Left hindlimb (tissue), 1 donor: ENCODE measurements around the gene VPS35L.

ENCODE experiments used
- DNase-seq: peaks from one replicate; pipeline ENCODE4 v3.0.0-alpha.2; 2018

Gene VPS35L

DNA sequence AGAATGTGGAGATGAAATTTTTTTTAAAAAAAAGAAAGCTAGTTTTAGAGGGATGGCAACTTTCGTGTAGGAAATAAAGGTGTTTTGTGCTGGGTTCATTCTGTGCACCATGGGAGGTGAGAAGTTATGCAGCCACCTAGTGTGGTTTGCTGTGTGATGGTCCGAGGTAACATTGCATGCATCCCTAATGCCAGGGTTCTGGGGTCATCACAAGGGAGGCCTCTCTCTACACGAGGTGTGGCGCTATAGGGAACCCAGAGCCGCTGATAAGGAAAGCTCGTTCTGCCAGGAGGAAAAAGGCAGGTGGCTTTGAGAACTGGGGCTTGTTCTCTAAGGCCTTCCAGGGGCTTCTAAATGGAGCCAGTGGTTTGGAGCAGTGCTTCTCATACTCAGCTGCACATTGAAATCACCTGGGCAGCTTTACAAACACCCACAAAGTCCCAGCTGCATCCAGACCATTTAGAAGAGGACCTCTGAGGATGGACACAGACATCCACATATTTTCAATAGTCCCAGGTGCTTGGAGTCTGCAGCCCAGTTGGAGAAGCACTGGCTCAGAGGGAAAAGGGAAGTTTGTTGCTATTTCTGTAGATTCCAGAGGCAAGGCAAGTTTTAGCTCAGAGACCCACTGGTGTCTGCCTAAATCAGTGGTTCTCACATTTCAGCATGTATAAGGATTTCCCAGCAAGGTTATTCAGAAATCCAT, 43.5 kb downstream of the VPS35L start:
- DNase-seq = no peak

DNA sequence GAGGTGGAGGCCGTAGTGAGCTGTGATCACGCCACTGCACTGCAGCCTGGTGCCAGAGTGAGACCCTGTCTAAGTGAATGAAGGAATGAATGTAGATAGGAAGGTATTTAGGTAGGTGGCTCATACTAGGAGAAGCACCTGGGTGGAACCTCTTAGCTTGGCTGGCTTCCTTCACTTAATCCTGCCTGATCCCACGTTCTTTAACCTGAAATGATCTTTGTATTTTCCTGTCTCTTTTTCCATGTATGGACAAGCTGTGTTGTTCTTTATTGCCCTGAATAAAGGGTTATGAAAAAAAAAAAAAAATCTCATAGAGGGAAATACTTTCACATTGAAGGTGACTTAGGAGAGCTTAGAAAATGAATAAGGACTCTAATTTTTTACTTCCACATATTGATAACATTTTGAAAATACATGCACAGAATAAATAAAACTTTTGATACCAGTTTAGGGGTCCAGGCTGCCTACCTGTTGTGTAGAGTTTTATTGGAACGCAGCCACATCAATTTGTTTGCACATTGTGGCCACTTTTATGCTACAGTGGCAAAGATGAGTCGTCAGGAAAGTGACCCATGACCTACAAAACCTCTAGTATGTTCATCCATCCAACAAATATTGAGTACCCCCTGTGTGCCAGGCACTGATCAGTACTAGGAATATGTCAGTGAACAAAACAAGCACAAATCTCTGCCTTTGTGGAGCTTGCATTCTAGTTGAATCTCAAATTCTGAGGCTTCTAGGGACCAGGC, 44.6 kb downstream of the VPS35L start:
- DNase-seq = no peak

DNA sequence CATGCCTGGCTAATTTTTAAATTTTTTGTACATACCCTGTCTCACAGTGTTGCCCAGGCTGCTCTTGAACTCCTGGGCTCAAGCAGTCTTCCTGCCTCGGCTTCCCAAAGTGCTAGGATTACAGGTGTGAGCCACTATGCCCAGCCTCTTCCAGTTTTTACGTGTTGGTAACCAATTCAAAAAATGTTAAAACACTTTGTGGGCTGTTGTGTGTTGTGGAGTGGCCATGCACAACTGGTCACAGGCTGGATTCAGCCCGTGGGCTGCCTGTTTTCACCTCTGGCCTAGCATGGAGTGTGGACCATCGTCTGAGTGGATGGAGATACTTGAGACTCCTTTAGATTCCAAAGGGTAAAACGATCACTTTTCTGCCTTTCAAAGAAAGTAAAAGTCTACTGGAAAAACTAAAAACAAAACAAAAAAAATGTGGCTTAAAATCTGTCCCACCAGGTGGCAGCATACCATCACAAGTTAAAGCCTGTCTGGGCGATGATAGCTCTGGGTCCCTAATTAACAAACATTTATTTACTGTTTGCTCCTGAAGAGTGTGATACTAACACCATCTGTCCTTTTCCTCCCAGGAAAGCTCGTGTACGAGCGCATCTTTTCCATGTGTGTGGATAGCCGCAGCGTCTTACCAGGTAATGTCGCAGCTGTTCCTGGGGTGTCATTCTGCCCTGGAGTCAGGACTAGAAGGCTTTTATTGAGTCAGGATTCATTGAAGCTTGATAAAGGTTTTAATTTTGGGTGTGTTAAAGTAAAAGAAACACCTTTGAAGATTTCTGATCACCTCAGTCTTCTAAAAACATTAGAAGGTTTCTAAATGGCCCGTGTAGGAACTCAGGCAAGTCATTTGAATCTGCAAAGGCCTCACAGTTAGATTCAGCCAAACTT, 45.8 kb downstream of the VPS35L start:
- no peak for DNase-seq

DNA sequence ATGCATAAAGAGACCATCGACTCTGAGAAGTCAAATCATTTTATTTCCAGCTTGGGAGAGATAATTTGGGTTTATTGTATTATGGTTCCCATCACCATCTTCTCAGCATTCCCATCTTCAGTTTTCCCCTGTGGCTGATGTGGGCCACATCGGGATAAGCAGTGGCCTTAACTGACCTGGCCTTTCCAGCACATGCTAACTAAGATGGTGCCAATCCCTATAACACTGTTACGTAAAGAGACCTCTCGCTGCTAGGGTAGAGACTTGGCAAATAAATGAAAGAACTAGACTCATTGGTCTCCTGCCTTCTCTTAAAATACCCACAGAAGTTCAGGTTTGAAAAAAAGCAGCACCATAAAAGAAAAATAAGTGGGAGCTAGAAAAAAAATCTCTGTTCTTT, 49.4 kb downstream of the VPS35L start:
- no peak for DNase-seq

DNA sequence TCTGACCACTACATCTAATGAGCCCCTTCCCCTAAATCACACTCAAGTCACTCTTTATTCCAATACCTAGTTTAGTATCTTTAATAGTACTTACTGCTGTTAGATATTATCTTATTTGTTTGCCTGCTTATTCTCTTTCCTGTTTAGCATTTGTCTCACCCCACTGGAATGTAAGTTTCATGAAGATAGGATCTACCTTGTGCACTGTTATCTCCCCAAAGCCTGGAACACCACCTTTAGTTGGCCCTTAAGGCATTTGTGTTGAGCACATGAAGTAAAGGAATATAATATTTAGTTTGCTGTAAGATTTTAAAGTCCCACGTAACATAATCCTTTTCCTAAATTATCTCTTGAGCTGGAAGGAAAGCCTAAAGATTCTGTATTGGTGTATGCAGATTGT, 50.2 kb downstream of the VPS35L start:
- no peak for DNase-seq

DNA sequence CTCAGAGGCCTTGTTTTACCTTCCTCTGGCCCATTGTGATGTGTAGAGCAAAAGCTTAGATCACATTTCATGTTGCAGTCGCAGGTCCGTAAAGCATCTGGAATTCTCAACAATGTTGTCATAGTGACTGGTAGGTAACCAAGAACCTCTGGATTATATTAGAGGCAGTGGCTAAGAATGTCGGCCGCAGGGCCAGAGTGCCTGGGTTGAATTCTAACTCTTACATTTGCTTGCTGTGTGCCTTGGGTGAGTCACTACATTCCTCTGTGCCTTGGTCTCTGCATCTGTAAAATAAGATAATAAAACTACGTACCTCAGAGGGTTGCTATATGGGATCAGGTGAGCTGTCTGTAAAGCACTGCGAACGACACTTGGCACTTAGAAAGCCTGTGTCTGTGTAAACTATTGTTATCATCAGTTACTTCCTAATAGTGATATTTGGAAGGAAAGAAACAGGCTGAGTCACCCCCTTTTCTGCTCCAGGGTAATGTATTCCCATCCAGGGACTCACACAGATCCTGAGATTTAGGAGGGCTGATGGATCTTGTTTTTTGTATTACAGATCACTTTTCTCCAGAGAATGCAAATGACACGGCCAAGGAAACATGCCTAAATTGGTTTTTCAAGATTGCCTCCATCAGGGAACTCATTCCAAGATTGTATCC, 52.2 kb downstream of the VPS35L start:
- no peak for DNase-seq

DNA sequence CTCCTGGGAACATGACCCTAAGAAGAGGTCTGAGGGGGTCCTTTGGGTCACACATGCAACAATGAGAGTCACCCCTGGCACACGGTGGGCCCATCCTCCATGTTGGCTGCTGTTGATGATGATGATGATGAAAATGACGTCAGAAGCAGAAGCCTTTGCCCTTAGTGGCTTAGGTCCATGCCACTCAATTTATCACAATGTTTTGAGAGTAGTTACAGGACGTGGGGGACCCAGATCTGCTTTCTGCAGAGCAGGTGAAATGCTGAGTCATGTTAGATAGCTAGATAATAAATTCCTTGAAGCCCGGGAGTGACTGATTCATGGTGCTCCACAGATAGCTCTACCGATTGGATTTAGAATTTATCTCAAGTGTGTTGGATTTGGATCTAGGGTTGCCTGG, 53.9 kb downstream of the VPS35L start:
- no peak for DNase-seq

DNA sequence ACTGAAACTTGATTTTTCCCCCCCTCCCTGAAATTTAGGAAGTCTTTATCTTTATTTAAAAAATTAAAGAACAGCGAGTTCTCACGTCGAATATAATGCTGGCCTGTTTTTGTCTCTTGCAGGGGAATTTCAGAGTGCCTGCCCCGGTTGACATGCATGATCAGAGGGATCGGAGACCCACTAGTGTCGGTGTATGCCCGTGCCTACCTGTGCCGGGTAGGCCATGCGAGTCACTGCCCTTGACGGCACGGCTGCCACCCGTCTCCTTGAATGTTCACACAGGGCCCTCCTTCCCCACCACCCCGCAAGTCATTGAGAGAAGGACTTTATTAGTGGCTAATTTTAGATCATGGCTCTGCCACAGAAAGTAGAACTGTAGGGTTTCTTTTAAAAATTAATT, 54.7 kb downstream of the VPS35L start:
- DNase-seq = no peak

DNA sequence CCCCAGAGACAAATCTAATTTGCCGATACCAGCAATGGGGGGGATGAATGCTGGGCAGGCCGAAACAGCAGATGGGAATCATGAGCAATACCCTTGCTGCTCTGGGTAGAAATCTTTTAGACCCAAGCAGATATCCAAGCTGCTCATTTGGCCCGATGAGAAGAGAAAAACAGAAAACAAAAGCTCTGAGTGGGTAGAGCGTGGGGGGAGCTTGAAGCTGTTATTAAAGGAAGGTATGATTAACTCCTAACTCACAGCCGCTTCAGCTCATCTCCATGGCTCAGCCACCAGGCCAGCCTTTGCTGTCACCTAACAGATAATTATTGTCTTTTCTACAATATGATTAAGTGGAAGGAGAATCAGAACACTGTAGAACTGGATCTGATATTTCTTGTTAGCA, 58.3 kb downstream of the VPS35L start:
- DNase-seq = no peak

DNA sequence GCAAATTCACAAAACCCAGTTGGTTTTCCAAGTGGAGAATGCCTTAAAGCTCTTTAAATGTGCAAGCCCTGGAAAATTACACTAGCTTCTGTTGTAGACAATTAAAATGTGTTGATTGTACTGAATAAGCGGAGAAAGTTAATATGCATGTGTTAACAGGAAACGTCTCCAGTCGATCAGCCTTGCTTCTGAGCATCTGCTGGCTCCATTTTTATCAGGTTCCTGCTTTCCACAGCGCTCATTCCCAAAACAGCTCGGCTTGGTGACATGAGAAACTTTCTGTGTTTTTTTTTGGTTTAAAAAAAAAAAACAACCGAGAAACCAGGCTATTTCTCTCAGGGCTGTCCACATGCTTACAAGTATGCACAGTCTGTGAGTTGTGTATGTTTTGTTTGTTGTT, 60.7 kb downstream of the VPS35L start:
- DNase-seq = no peak

- no peak for DNase-seq
Observed at GRCh38 chr16:19618876-19619275, 63.4 kb downstream of the VPS35L start.

GRCh38 chr16:19621445-19621844, 65.9 kb downstream of the VPS35L start:
- DNase-seq = no peak

DNA sequence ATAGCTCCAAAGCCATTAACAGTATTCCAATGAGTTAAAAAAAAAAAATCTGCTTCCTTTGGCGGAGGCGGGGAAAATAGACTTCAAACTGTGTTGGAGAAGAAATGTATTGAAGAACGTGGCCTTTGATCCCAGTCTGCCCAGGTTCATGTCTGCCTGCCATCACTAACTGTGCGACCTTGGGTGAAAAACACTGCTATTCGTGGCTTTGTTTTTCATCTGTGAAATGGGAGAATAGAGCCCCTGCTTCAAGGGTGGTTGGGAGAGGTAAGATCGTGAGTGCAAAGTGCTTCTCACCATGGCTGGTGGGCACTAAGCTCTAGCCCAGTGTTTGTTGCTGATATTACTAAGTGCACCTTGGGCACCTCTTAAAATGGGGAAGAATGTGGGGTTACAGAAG, 69.5 kb downstream of the VPS35L start:
- no peak for DNase-seq

- no peak for DNase-seq
Observed at GRCh38 chr16:19636436-19637267, 81.1 kb downstream of the VPS35L start.

- no peak for DNase-seq
Observed at GRCh38 chr16:19639986-19640421, 84.5 kb downstream of the VPS35L start.

DNA sequence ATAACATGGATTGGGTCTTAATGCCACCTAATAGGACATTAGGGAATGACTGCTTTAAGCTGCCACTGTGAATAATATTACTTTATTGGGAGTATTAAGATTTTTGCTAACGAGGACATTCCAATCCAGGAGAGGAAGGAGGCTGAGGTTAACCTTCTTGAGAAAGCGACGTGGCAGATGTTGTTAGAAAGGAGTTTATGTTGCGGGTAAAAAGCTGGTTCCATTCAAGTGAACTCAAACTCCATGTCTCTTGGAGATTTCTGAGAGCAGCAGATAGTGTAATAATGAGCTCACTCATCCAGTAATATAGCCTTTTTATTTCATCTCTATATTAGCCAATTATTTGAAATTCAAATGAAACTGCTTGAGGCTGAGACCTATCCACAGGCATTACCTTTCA, 87.0 kb downstream of the VPS35L start:
- DNase-seq = no peak

DNA sequence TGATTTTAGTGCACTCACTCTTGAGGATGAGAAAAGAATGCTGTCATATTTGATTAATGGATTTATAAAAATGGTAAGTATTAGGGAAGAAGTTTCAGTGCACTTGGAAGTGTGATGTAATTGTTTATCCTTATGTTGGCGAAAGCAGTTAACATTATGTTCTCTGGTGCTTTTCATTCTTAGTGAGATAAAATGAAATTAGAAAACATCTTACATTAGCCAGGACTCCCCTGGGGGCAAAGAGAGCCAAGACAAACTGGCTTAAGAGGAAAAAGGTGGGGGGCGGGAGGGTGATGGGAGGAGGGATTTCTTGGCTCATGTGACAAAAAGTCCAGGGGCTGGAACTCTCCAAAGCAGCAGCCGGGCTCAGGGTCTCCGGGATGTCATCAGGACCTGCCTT, 89.4 kb downstream of the VPS35L start:
- DNase-seq = peak; percentile 58

- no peak for DNase-seq
Observed at GRCh38 chr16:19645557-19645981, 90.1 kb downstream of the VPS35L start.

GRCh38 chr16:19649980-19650379, 94.5 kb downstream of the VPS35L start:
- no peak for DNase-seq

DNA sequence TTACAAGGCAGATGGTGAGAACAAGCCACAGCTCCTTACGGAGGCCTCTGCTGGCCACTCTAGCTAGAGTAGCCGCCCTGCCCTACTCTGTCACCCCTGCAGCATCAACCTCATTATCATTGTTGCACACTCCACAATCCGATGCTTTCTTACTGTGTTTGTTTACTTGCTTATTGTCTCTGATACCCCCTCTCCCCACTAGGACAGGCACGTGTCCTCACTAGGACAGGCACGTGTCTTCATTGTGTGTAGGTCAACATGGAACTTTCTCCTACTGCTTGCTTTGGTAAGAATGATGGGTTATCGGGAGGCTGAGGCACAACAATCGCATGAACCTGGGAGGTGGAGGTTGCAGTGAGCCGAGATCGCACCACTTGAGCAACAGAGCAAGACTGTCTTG, 98.6 kb downstream of the VPS35L start:
- DNase-seq = no peak

- DNase-seq = no peak
Observed at GRCh38 chr16:19655242-19655777, 99.8 kb downstream of the VPS35L start.

DNA sequence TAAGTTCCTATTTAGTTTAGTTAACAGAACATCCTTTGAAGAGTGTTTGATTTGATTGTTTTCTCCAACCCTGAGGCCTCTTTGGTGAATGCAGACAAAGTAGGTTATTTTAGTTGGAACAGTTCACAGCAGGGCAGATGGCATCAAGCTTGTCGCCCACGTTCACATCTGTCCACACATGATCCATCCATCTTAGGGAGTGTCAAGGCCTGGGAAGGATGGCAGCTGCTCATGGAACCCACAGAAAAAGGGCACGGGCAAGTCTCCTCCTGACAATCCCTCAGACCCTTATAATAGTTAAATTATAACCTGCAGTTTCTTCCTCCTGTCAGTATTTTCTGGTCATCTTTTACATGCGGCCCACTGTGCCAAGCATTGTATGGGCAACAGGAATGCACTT, 102.3 kb downstream of the VPS35L start:
- no peak for DNase-seq
